Fibroblast of lung (primary cell): ENCODE data around the gene PNRC1. TPM values are rescaled to one million over a fixed set of nuclear protein-coding genes. Genes with fewer than 3 reads are reported as not detected.
"Not testable (repeated sequence)": the region's sequence is repeated elsewhere in the genome, so short reads cannot be mapped to it uniquely, and the experiment has no call there.

ENCODE experiments used
- DNase-seq, 2 donors: peaks; one replicate each; pipeline versions ENCODE4 v3.0.0 to v3.0.0-alpha.2; 2010; ENCODE audit warnings: low read depth in 2 of 2
- H2AFZ ChIP-seq: 2 replicates; pipeline ENCODE4 v1.5.1; 2012; ENCODE audit warnings: low read length, control low read depth, inconsistent platforms
- H3K27ac ChIP-seq: 2 replicates; pipeline ENCODE4 v1.5.1; 2011; ENCODE audit warnings: low read length, control low read depth; ENCODE audit not compliant: insufficient read depth
- H3K27me3 ChIP-seq: 2 replicates; pipeline ENCODE4 v1.5.1; 2011; ENCODE audit warnings: mild to moderate bottlenecking, low read length; ENCODE audit not compliant: control insufficient read depth, insufficient read depth
- H3K36me3 ChIP-seq: 2 replicates; pipeline ENCODE4 v1.5.1; 2011; ENCODE audit warnings: low read length; ENCODE audit not compliant: control insufficient read depth, insufficient read depth
- H3K4me1 ChIP-seq: 2 replicates; pipeline ENCODE4 v1.5.1; 2011; ENCODE audit warnings: low read length; ENCODE audit not compliant: control insufficient read depth, insufficient read depth; ENCODE audit errors: extremely low read depth
- H3K4me2 ChIP-seq: 2 replicates; pipeline ENCODE4 v1.5.1; 2011; ENCODE audit warnings: low read length, control low read depth; ENCODE audit not compliant: insufficient read depth; ENCODE audit errors: extremely low read depth
- H3K4me3 ChIP-seq, 4 experiments: fragments of 200-600 bp in 1 of 4; sonication (generic) in 1 of 4; replicated peaks in 1 of 4; 2 replicates each; pipeline ENCODE4 v1.5.1; 2011 to 2016; ENCODE audit warnings: low read length in 4 of 4, low read depth in 3 of 4, mild to moderate bottlenecking in 3 of 4, control low read depth in 2 of 4, inconsistent platforms in 1 of 4, mixed read lengths in 1 of 4; ENCODE audit not compliant: insufficient read depth in 1 of 4; ENCODE audit errors: control extremely low read depth in 1 of 4
- H3K79me2 ChIP-seq: 2 replicates; pipeline ENCODE4 v1.5.1; 2012; ENCODE audit warnings: mild to moderate bottlenecking, low read length, inconsistent platforms; ENCODE audit not compliant: control insufficient read depth, insufficient read depth
- H3K9ac ChIP-seq: 2 replicates; pipeline ENCODE4 v1.5.1; 2011; ENCODE audit warnings: mild to moderate bottlenecking, low read length, control low read depth; ENCODE audit not compliant: insufficient read depth
- H3K9me3 ChIP-seq: 2 replicates; pipeline ENCODE4 v1.5.1; 2012; ENCODE audit warnings: low read depth, low read length; ENCODE audit not compliant: control insufficient read depth, insufficient read depth
- H4K20me1 ChIP-seq: 2 replicates; pipeline ENCODE4 v1.5.1; 2011; ENCODE audit warnings: low read length; ENCODE audit not compliant: control insufficient read depth, insufficient read depth; ENCODE audit errors: extremely low read depth
- CTCF ChIP-seq, 2 donors: IDR thresholded peaks in 1 of 2; conservative IDR thresholded peaks in 1 of 2; 1 replicate in 1 of 2; 2 replicates in 1 of 2; pipeline ENCODE4 v1.5.1; 2011 to 2012; ENCODE audit warnings: low read length in 2 of 2, control low read depth in 1 of 2, inconsistent platforms in 1 of 2, low read depth in 1 of 2, mild to moderate bottlenecking in 1 of 2
- EZH2 ChIP-seq: IDR thresholded peaks from 2 replicates; pipeline ENCODE4 v1.5.1; 2012; ENCODE audit warnings: low read length, control low read depth, mild to moderate bottlenecking; ENCODE audit errors: missing control alignments
- polyA plus RNA-seq, 2 donors: library from polyadenylated mRNA; depleted of rRNA in 1 of 2; stranded (reverse) in 1 of 2; unstranded in 1 of 2; fragments of >200 nt; gene quantifications; 2 replicates each; pipeline ENCODE4 v1.2.1, GENCODE V29; 2011 to 2012; ENCODE audit warnings: missing spikeins in 1 of 2
- total RNA-seq: library from RNA; depleted of rRNA; stranded (reverse); fragments of >200 nt; gene quantifications from 2 replicates; pipeline ENCODE4 v1.2.1, GENCODE V29; 2014

The PNRC1 gene
- total and polyA plus RNA-seq, 2 donors (not counting 1 experiment from before 2014, with no cell fraction given) = 14.9 to 65.1 TPM

GRCh38 chr6:89034586-89035251 lies 45.8 kb upstream of the PNRC1 start:
- Histone ChIP-seq H3K4me3 (peak overlapping the region in 2 of 4 experiments; percentile 2 to 26), H3K4me2 (no peak overlapping the region)

GRCh38 chr6:89035252-89036101 lies 45.1 kb upstream of the PNRC1 start:
- Histone ChIP-seq H3K36me3 (no peaks in the 10 kb centered on the region), H3K79me2 (no peaks in the 10 kb centered on the region), H3K4me1 (peaks cover 8% of the 10 kb centered on the region), H4K20me1 (no peaks in the 10 kb centered on the region), H3K9me3 (no peaks in the 10 kb centered on the region), H3K27ac (peak overlapping the region; percentile 78), H3K4me3 (peak overlapping the region in 2 of 4 experiments; percentile 2 to 26), H3K27me3 (no peaks in the 10 kb centered on the region), H3K4me2 (peak overlapping the region; percentile 42), H2AFZ (no peak overlapping the region), H3K9ac (peak overlapping the region; percentile 50)
- no peak for TF ChIP-seq CTCF (conservative IDR thresholded peaks at IDR 0.05 in 1 of 2, IDR thresholded peaks at IDR 0.05 in 1 of 2; ENCODE audit: low read depth in 1 of 2, low read length in 2 of 2)
- TF ChIP-seq EZH2 = no peak
- DNase-seq = peak; percentile 96 to 100

More at GRCh38 chr6:89034586-89035251, 45.8 kb upstream of the PNRC1 start:
- H3K36me3 ChIP-seq = no peaks in the 10 kb centered on the region
- no peaks in the 10 kb centered on the region for H3K27me3 ChIP-seq
- peak; percentile 65 to 95 for DNase-seq
- no peaks in the 10 kb centered on the region for H3K79me2 ChIP-seq
- H4K20me1 ChIP-seq = no peaks in the 10 kb centered on the region
- H2AFZ ChIP-seq = no peak overlapping the region
- no peaks in the 10 kb centered on the region for H3K9me3 ChIP-seq
- H3K27ac ChIP-seq = peak overlapping the region; percentile 78
- H3K9ac ChIP-seq = peak overlapping the region; percentile 50
- peaks cover 8% of the 10 kb centered on the region for H3K4me1 ChIP-seq
- no peak for TF ChIP-seq EZH2
- no peak for TF ChIP-seq CTCF (conservative IDR thresholded peaks at IDR 0.05 in 1 of 2, IDR thresholded peaks at IDR 0.05 in 1 of 2; ENCODE audit: low read depth in 1 of 2, low read length in 2 of 2)

- no peak overlapping the region for H3K27ac ChIP-seq
- no peaks in the 10 kb centered on the region for H3K79me2 ChIP-seq
- H4K20me1 ChIP-seq = no peaks in the 10 kb centered on the region
- DNase-seq = no peak
- H3K27me3 ChIP-seq = no peaks in the 10 kb centered on the region
- no peaks in the 10 kb centered on the region for H3K9me3 ChIP-seq
- no peak overlapping the region for H2AFZ ChIP-seq
- no peak overlapping the region for H3K4me3 ChIP-seq
- no peak for TF ChIP-seq CTCF (conservative IDR thresholded peaks at IDR 0.05 in 1 of 2, IDR thresholded peaks at IDR 0.05 in 1 of 2; ENCODE audit: low read depth in 1 of 2, low read length in 2 of 2)
- H3K36me3 ChIP-seq = no peaks in the 10 kb centered on the region
- peaks cover 8% of the 10 kb centered on the region for H3K4me1 ChIP-seq
- no peak overlapping the region for H3K4me2 ChIP-seq
- no peak overlapping the region for H3K9ac ChIP-seq
Observed at GRCh38 chr6:89037141-89037900, 43.2 kb upstream of the PNRC1 start.

GRCh38 chr6:89037901-89038293 lies 42.7 kb upstream of the PNRC1 start:
- not testable (repeated sequence) for H3K4me3 ChIP-seq, H3K27me3 ChIP-seq, DNase-seq

More at GRCh38 chr6:89037901-89038293, 42.7 kb upstream of the PNRC1 start:
- H4K20me1 ChIP-seq, H3K79me2 ChIP-seq, H3K36me3 ChIP-seq, H3K27ac ChIP-seq, H3K9ac ChIP-seq, H2AFZ ChIP-seq, H3K4me1 ChIP-seq, H3K4me2 ChIP-seq, H3K9me3 ChIP-seq: not testable (repeated sequence)
